Measurements from ENCODE around the gene ATP9B. TPM values are rescaled to one million over a fixed set of nuclear protein-coding genes. Genes with fewer than 3 reads are reported as not detected.
A peak's percentile ranks its signal among the peaks of the same experiment; 100 is the strongest.

The ATP9B gene
- total RNA-seq, 1 donor from 2014 or later: 50.3 TPM

DNA sequence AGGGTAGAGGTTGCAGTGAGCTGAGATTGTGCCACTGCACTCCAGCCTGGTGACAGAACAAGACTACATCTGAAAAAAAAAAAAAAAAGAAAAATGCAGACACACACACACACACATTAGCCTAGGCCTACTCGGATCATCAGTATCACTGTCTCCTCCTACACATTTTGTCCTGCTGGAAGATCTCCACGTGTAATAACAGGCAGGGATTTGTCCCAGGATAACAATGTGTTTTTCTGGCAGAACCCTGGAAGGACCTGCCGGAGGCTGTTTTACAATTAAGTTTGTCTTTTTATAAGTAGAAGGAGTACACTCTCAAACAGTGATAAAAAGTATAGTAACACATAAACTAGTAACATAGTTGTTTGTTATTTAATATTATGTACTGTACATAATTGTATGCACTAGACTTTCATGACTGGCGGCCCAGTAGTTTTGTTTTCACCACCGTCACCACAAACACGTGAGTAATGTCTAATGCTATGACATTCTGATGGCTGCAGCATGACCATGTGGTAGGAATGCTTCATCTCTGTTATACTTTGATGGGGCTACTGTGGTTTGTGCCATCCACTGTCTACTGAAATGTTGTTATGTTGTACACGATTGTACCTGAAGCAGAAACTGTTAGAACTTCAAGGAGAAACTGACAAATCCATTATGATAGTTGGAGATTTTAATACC, 130.6 kb downstream of the ATP9B start:
- H3K36me3 ChIP-seq: no peaks in the 10 kb centered on the region

DNA sequence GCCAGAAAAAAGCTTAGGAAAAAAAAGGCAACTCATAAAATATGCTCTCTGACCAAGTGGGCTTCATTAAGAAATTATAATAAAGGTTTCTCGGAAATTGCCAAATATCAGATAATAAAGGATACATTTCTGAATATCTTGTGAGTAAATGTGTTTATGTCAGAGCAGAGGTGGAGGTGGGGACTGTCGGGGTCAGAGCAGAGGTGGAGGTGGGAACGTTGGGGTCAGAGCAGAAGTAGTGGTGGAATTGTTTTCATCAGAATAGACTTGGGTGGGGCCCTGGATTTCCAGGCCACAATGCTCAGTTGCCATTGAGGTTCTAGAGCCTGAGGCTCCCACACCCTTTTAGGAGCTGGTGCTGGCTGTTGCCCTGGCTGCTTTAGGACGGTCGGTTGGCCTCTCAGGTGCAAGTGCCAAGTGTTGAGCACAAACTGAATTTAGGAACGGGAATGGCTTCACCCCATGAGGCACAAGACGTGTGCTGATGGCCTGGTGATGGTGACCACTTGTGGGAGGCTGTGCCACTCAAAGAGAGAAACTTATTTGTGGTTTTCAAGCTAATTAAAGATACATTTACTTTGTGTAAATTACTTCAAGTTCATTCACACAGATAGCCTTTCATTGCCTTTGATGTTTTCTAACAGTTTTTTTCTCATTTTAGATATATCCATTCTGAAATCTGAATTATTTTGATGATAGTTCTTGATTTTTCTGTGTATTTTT, 131.5 kb downstream of the ATP9B start:
- intact Hi-C loops (cut with DNase I): no loop called here
- TF ChIP-seq, protein P1, sequence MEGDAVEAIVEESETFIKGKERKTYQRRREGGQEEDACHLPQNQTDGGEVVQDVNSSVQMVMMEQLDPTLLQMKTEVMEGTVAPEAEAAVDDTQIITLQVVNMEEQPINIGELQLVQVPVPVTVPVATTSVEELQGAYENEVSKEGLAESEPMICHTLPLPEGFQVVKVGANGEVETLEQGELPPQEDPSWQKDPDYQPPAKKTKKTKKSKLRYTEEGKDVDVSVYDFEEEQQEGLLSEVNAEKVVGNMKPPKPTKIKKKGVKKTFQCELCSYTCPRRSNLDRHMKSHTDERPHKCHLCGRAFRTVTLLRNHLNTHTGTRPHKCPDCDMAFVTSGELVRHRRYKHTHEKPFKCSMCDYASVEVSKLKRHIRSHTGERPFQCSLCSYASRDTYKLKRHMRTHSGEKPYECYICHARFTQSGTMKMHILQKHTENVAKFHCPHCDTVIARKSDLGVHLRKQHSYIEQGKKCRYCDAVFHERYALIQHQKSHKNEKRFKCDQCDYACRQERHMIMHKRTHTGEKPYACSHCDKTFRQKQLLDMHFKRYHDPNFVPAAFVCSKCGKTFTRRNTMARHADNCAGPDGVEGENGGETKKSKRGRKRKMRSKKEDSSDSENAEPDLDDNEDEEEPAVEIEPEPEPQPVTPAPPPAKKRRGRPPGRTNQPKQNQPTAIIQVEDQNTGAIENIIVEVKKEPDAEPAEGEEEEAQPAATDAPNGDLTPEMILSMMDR (IDR thresholded peaks at IDR 0.05): no peak
- no peak for TF ChIP-seq POLR2A (IDR thresholded peaks at IDR 0.05)
- TF ChIP-seq POLR2AphosphoS5 (IDR thresholded peaks at IDR 0.05; ENCODE audit: insufficient read depth in 1 of 2, low read depth in 1 of 2): no peak

More for the DNA sequence above, 130.6 kb downstream of the ATP9B start:
- no peak for DNase-seq (ENCODE audit: extremely low spot score in 2 of 2)
- H3K27me3 ChIP-seq: no peaks in the 10 kb centered on the region
- intact Hi-C loops (cut with DNase I): no loop called here
- no peak overlapping the region for H3K4me3 ChIP-seq
- H3K27ac ChIP-seq: no peak overlapping the region
- H3K4me1 ChIP-seq: no peaks in the 10 kb centered on the region
- H3K9me3 ChIP-seq: no peaks in the 10 kb centered on the region
- TF ChIP-seq POLR2AphosphoS5 (IDR thresholded peaks at IDR 0.05; ENCODE audit: insufficient read depth in 1 of 2, low read depth in 1 of 2) (peak in 1 of 2 donors; percentile 24), POLR2A (IDR thresholded peaks at IDR 0.05) (no peak)

DNA sequence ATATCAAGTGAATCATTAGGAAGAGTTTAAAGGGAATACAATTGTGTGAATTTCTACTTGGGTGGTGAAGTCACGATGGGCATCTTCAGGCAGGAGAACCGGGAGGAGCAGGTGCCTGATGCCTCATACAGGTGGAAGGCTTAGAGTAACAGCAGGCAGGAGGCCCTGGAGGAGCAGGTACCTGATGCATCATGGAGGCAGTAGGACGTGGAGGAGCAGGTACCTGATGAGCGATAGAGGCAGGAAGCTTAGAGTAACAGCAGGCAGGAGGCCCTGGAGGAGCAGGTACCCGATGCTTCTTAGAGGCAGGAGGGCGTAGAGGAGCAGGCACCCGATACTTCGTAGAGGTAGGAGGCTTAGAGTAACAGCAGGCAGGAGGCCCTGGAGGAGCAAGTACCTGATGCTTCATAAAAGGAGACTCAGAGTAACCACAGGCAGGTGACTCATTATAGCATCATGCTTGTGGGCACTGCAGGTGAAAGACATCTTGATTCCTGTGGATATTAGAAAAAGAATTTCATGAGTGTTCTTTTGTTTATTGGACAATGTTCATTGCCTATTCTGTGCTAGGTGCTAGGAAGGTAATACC, 133.9 kb downstream of the ATP9B start:
- DNase-seq (ENCODE audit: extremely low spot score in 2 of 2): no peak
- peaks cover 0 to 4% of the 10 kb centered on the region in 2 donors for H3K36me3 ChIP-seq
- H3K9me3 ChIP-seq: no peaks in the 10 kb centered on the region
- no peaks in the 10 kb centered on the region for H3K27me3 ChIP-seq
- no peak overlapping the region for H3K4me3 ChIP-seq
- no peaks in the 10 kb centered on the region for H3K4me1 ChIP-seq
- no peak overlapping the region for H3K27ac ChIP-seq
- intact Hi-C loops (cut with DNase I): no loop called here
- TF ChIP-seq, protein P1 (IDR thresholded peaks at IDR 0.05): no peak

More for the DNA sequence above, 131.5 kb downstream of the ATP9B start:
- Histone ChIP-seq H3K4me1 (no peaks in the 10 kb centered on the region), H3K9me3 (no peaks in the 10 kb centered on the region), H3K4me3 (no peak overlapping the region), H3K27ac (no peak overlapping the region), H3K27me3 (no peaks in the 10 kb centered on the region), H3K36me3 (no peaks in the 10 kb centered on the region)
- peak; percentile 99 to 100 for DNase-seq (ENCODE audit: extremely low spot score in 2 of 2)

DNA sequence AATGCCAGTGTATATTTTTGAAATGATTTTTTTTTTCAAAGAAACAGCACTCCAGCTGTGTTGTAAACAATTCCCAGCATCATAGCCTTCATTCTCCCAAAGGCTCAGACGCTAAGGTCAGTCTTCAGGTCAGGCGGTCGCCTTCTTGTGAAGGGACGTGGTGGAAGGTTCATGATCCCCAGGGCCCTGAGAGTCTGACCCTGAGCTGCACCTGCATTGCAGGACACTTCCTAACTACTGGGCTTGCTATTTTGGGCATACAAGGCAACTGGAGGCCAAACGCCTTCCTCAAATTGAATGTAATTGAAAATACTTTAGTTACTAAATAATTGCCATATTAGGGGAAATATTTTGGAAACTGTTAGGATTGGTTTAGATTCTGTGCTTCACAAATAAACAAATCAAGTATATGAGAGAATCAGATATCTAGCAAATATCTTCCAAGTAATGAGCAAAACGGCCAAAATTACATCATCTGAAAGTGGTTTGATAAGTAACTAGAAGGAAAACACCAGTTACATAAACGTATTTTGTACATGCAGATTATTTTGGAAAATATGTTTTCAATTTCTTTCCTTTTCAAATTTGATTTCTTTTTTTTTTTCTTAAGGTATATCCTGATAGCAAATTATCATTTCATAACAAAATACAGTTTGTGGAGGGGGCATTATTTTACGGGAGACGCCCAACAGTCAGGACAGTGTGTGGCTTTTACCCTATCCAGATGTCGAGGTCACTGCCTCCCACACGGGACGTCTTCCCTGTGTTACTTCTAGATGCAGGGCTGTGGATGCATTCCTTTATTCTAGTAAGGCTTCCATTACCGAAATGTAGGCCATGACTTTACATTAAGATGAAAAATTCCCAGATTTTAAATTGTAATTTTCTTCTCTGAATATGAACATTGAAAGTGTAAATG, 136.0 kb downstream of the ATP9B start:
- intact Hi-C loops (cut with DNase I): no loop called here
- H3K4me1 ChIP-seq: no peaks in the 10 kb centered on the region
- H3K9me3 ChIP-seq: no peaks in the 10 kb centered on the region
- no peak overlapping the region for H3K4me3 ChIP-seq
- no peak for DNase-seq (ENCODE audit: extremely low spot score in 2 of 2)
- H3K27me3 ChIP-seq: no peaks in the 10 kb centered on the region
- H3K27ac ChIP-seq: no peak overlapping the region
- peaks cover 0 to 4% of the 10 kb centered on the region in 2 donors for H3K36me3 ChIP-seq
- TF ChIP-seq, protein P1 (IDR thresholded peaks at IDR 0.05): no peak
- no peak for TF ChIP-seq POLR2AphosphoS5 (IDR thresholded peaks at IDR 0.05; ENCODE audit: insufficient read depth in 1 of 2, low read depth in 1 of 2)
- TF ChIP-seq POLR2A (IDR thresholded peaks at IDR 0.05): no peak

DNA sequence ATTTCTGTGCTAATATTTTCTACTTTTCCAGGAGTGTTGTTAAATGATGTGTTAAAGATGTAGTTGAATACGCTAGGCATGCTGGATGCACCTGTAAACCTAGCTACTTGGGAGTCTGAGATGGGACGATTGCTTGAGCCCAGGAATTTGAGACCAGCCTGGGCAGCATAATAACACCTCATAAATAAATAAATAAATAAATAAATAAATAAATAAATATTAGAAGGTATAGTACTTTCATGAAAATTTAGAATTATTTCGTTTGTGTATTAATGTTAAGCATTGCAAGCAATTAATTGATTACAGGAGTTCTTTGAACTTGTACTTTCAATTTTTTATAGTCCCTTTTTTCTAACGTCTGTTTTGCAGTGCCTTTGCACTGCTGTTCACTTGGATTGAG, 137.2 kb downstream of the ATP9B start:
- H3K4me1 ChIP-seq: no peaks in the 10 kb centered on the region
- H3K4me3 ChIP-seq: no peak overlapping the region
- H3K9me3 ChIP-seq: no peaks in the 10 kb centered on the region
- intact Hi-C loops (cut with DNase I): no loop called here
- no peak overlapping the region for H3K27ac ChIP-seq
- H3K36me3 ChIP-seq: peaks cover 0 to 4% of the 10 kb centered on the region in 2 donors
- TF ChIP-seq, protein P1 (IDR thresholded peaks at IDR 0.05): no peak
- TF ChIP-seq POLR2A (IDR thresholded peaks at IDR 0.05): no peak
- TF ChIP-seq POLR2AphosphoS5 (IDR thresholded peaks at IDR 0.05; ENCODE audit: insufficient read depth in 1 of 2, low read depth in 1 of 2): no peak
- DNase-seq (ENCODE audit: extremely low spot score in 2 of 2): no peak
- H3K27me3 ChIP-seq: no peaks in the 10 kb centered on the region

All from vagina (tissue), 2 donors.